ENCODE measurements around the gene LITAFD.

GRCh38 chr16:8872071-8872470 lies 10.1 kb upstream of the LITAFD start:
- no peak for TF ChIP-seq POLR2AphosphoS5 (IDR thresholded peaks at IDR 0.05)
- no peak for TF ChIP-seq CTCF (IDR thresholded peaks at IDR 0.05 in 8 of 11, conservative IDR thresholded peaks at IDR 0.05 in 3 of 11)

Data from spleen (tissue), 7 donors.